Measurements from ENCODE around the gene NARS2. TPM values are rescaled to one million over a fixed set of nuclear protein-coding genes. Genes with fewer than 3 reads are reported as not detected.
"Not testable (repeated sequence)": the region's sequence is repeated elsewhere in the genome, so short reads cannot be mapped to it uniquely, and the experiment has no call there.

NARS2 gene
- total RNA-seq, 1 donor = 7.8 TPM

DNA sequence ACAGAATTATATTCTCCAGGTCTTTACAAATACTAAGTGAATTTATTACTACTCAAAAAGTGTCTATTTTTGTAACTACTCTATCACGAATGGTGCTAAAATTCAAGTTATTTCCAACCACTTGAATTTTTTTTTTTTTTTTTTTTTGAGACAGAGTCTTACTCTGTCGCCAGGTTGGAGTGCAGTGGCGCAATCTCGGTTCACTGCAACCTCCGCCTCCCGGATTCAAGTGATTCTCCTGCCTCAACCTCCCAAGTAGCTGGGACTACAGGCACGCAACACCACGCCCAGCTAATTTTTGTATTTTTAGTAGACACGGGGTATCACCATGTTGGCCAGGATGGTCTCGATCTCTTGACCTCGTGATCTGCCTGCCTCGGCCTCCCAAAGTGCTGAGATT, 11.6 kb downstream of the NARS2 start:
- H3K4me1 ChIP-seq (ENCODE audit: insufficient read depth, low read length) = peaks cover 37% of the 10 kb centered on the region

DNA sequence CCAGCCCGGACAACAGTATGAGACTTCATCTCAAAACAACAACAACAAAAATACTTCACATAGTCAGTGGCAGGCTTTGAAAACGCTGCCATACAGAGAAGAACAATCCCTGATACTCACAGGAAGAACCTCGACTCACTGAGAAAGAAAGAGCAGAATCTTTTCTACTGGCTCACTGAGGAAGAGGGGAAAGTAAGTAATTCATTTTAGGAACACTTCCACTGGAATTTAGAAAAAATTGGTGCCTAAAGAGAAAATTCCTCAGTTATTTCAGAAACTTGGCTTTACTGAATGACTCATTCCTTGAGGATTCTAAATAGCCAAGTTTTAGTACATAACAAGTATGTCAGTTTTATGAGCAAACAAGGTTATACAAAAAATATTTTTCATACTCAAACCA, 12.3 kb downstream of the NARS2 start:
- H3K27me3 ChIP-seq (ENCODE audit: insufficient read depth, low read length) = no peaks in the 10 kb centered on the region

More for the DNA sequence above, 11.6 kb downstream of the NARS2 start:
- H3K27me3 ChIP-seq (ENCODE audit: insufficient read depth, low read length); H3K9me3 ChIP-seq (ENCODE audit: low read depth, low read length); H3K4me3 ChIP-seq (ENCODE audit: low read length): not testable (repeated sequence)

DNA sequence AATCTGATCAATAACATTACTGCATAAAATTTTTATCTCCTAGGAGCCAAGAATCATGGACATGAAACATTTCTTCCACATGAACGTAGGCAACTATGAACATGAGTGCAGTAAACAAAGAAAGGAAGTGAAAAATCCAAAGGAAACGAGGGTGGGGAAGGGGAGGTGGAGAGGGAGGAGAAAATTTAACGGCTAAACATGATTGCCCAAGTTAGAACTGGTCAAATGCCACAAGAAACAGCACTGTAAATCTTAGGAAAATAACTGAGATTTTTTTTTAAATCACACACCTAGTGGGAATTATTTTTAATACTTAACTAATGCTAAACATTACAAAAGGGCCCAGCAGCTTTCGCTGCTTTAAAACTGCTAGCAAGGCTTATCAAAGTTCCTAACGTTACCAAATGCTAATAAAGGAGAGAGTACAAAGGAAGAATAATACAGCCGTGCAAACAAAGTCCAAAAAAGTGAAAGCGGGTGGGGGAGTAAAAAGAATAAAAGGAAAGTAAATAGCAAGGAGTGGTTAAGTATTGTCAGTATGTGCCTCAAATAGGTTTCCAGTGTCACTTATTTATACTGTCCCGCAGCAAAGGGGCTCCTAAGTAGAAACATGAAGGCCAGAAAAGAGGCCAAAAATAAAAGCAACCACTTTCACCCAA, 13.7 kb downstream of the NARS2 start:
- no peak overlapping the region for H3K4me3 ChIP-seq (ENCODE audit: low read length)
- peaks cover 37% of the 10 kb centered on the region for H3K4me1 ChIP-seq (ENCODE audit: insufficient read depth, low read length)
- no peaks in the 10 kb centered on the region for H3K9me3 ChIP-seq (ENCODE audit: low read depth, low read length)
- no peaks in the 10 kb centered on the region for H3K27me3 ChIP-seq (ENCODE audit: insufficient read depth, low read length)

More for the DNA sequence above, 12.3 kb downstream of the NARS2 start:
- Histone ChIP-seq H3K9me3 (ENCODE audit: low read depth, low read length) (no peaks in the 10 kb centered on the region), H3K4me1 (ENCODE audit: insufficient read depth, low read length) (peaks cover 37% of the 10 kb centered on the region), H3K4me3 (ENCODE audit: low read length) (no peak overlapping the region)

DNA sequence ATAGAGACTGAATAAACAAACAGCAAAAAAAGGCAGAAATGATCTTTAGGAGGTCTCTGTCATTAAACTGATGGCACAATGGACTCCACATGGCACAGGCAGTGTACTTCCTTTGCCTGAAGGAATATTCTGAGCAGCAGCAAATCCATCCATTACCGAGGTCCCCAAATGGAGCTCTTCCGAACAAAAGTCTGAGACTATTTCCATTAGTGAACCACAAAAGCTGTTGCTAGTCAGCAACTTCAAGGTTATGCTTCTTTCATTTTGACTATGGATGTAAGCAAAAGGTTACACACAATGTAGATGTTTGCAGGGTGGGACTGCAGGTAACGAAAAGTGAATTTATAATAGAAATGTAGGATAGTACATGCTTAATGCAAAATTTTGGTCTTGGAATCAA, 14.5 kb downstream of the NARS2 start:
- Histone ChIP-seq H3K4me1 (ENCODE audit: insufficient read depth, low read length) (peaks cover 37% of the 10 kb centered on the region), H3K27me3 (ENCODE audit: insufficient read depth, low read length) (no peaks in the 10 kb centered on the region), H3K4me3 (ENCODE audit: low read length) (no peak overlapping the region), H3K9me3 (ENCODE audit: low read depth, low read length) (no peaks in the 10 kb centered on the region)

DNA sequence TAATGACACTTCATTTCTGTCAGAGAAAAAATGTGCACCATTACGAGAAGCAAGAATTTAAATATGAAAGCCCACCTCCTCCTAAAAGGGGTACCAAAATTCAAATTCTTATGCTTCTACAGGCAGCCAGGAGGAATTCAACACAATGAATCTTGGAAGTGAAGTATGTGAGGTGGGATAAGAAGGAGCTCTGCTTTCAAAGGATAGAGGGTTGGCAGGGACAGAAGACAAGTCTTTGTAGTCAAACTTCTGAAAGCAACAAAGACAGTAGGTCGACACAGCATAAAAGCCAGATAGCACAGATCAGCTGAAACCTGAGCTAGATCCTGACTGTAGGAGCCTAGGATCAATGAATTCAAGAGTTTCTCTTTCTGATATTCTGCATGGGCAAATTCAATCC, 17.4 kb downstream of the NARS2 start:
- H3K4me1 ChIP-seq (ENCODE audit: insufficient read depth, low read length) = peaks cover 29% of the 10 kb centered on the region
- no peak overlapping the region for H3K4me3 ChIP-seq (ENCODE audit: low read length)
- H3K27me3 ChIP-seq (ENCODE audit: insufficient read depth, low read length) = no peaks in the 10 kb centered on the region
- no peaks in the 10 kb centered on the region for H3K9me3 ChIP-seq (ENCODE audit: low read depth, low read length)

DNA sequence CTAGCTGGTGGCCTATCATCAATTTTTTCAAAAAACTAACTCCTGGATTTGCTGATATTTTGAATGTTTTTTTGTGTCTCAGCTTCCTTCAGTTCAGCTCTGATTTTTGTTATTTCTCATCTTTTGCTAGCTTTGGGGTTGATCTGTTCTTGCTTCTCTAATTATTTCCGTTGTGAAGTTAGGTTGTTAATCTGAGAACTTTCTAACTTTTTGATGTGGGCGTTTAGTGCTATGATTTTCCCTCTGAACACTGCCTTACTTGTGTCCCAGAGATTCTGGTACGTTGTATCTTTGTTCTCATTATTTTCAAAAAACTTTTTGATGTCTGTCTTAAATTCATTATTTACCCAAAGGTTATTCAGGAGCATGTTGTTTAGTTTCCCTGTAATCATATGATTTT, 19.1 kb downstream of the NARS2 start:
- H3K4me1 ChIP-seq (ENCODE audit: insufficient read depth, low read length) = peaks cover 12% of the 10 kb centered on the region

DNA sequence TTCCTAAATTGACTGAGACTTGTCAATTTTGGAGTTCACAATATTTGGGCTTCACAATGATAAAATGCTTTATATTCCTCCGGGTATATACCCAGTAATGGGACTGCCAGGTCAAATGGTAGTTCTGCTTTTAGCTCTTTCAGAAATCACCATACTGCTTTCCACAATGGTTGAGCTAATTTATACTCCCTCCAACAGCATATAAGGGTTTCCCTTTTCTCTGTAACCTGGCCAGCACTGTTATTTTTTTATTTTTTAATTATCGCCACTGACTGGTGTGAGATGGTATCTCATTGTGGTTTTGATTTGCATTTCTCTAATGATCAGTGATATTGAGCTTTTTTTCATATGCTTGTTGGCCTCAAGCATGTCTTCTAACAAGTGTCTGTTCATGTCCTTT, 21.8 kb downstream of the NARS2 start:
- H3K27me3 ChIP-seq (ENCODE audit: insufficient read depth, low read length) = no peaks in the 10 kb centered on the region
- H3K9me3 ChIP-seq (ENCODE audit: low read depth, low read length) = no peaks in the 10 kb centered on the region
- H3K4me1 ChIP-seq (ENCODE audit: insufficient read depth, low read length) = no peaks in the 10 kb centered on the region
- no peak overlapping the region for H3K4me3 ChIP-seq (ENCODE audit: low read length)

More for the DNA sequence above, 19.1 kb downstream of the NARS2 start:
- Histone ChIP-seq H3K27me3 (ENCODE audit: insufficient read depth, low read length) (no peaks in the 10 kb centered on the region), H3K9me3 (ENCODE audit: low read depth, low read length) (no peaks in the 10 kb centered on the region), H3K4me3 (ENCODE audit: low read length) (no peak overlapping the region)

DNA sequence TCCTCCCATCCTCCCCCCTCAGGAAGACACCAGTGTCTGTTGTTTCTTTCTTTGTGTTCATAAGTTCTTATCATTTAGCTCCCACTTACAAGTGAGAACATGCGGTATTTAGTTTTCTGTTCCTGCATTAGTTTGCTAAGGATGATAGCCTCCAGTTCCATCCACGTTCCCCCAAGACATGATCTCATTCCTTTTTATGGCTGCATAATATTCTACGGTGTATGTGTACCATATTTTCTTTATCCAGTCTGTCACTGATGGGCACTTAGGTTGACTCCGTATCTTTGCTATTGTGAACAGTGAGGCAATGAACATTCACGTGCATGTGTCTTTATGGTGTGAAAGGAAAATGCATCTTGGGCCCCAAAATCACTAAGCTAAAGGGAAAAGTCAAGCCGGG, 22.5 kb downstream of the NARS2 start:
- H3K9me3 ChIP-seq (ENCODE audit: low read depth, low read length); H3K27me3 ChIP-seq (ENCODE audit: insufficient read depth, low read length); H3K4me1 ChIP-seq (ENCODE audit: insufficient read depth, low read length); H3K4me3 ChIP-seq (ENCODE audit: low read length): not testable (repeated sequence)

DNA sequence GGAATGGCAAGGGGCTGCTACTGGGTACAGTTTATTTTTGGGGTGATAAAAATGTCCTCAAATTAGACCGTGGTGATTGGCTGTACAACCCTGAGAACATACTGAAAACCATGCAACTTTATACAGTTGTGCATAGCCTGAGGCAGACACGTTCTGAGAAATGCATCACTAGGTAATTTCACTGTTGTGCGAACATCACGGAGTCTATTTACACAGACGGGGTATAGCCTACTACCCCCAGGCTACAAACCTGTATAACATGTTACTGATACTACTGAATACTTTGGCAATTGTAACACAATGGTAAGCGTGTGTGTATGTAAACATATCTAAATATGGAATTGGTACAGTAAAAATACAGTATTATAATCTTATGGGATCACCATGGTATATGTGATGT, 23.6 kb downstream of the NARS2 start:
- no peak overlapping the region for H3K4me3 ChIP-seq (ENCODE audit: low read length)
- no peaks in the 10 kb centered on the region for H3K4me1 ChIP-seq (ENCODE audit: insufficient read depth, low read length)
- H3K27me3 ChIP-seq (ENCODE audit: insufficient read depth, low read length) = no peaks in the 10 kb centered on the region
- no peaks in the 10 kb centered on the region for H3K9me3 ChIP-seq (ENCODE audit: low read depth, low read length)

DNA sequence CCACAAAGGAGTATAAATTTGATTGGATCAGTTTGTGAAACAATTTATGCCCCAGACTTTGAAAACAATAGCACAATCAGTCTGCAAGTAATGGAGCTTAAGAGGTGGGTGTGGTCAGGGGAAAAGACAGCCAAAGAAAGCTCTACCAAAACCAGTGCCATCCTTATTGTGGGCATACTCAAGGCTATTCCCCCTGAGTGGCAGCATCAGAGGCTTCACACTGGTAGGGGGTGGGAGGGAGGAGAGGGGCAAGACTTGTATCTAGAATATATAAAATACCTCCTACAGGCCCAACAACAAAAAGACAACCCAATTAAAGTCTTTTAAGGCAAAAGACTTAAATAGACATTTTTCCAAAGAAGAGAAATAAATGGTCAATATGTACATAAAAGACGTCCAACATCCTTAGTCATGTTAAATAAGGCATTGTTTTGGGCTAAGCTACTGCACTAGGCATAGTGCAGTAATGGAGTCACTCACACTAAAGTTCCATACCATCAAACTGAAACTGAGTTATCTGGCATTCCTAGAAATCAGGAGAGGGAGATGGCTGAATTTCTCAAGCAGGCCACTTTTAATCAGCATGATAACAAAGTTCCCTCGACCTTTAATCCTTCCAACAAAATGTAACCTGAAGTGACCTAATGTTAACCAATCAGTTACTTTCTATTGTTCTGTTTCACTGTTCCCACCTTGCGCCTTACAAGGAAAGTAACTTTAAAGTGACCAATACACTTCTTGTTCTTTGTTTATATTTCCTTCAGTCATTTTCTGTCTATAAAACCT, 24.8 kb downstream of the NARS2 start:
- no peaks in the 10 kb centered on the region for H3K4me1 ChIP-seq (ENCODE audit: insufficient read depth, low read length)
- no peaks in the 10 kb centered on the region for H3K9me3 ChIP-seq (ENCODE audit: low read depth, low read length)
- no peaks in the 10 kb centered on the region for H3K27me3 ChIP-seq (ENCODE audit: insufficient read depth, low read length)
- no peak overlapping the region for H3K4me3 ChIP-seq (ENCODE audit: low read length)

DNA sequence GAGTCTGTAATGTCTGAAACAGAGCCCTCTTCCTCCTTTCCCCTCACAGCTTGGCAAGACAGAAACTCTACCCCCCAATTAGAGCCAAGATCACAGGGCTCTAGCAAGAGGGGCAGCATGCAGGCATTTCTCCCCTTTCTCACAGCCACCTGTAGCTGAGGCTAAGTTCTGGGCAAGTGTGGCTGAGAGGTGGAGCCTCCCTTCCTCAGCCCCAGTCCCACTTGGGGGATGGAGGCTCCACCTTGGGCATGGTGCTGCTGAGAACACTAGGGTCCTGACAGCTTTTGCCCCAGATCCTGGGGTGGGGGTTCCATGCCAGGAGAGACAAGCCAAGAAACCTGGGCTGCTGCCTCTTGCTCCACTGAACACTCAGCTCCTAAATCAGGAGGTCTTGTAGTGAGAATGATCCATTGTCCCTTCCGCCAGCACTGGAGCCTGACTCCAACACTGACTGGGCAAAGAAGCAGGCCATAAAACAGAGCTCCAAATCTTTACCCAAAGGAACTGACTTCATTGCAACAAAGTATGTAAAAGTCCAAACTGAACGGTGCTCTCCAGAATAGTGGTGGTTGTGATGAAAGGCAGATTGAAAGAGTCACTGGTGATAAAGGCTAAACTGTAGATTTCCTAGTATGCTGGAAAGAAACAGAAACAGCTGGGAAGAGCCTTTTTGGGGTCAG, 25.6 kb downstream of the NARS2 start:
- H3K4me3 ChIP-seq (ENCODE audit: low read length) = no peak overlapping the region
- H3K4me1 ChIP-seq (ENCODE audit: insufficient read depth, low read length) = no peaks in the 10 kb centered on the region
- H3K27me3 ChIP-seq (ENCODE audit: insufficient read depth, low read length) = no peaks in the 10 kb centered on the region
- no peaks in the 10 kb centered on the region for H3K9me3 ChIP-seq (ENCODE audit: low read depth, low read length)

DNA sequence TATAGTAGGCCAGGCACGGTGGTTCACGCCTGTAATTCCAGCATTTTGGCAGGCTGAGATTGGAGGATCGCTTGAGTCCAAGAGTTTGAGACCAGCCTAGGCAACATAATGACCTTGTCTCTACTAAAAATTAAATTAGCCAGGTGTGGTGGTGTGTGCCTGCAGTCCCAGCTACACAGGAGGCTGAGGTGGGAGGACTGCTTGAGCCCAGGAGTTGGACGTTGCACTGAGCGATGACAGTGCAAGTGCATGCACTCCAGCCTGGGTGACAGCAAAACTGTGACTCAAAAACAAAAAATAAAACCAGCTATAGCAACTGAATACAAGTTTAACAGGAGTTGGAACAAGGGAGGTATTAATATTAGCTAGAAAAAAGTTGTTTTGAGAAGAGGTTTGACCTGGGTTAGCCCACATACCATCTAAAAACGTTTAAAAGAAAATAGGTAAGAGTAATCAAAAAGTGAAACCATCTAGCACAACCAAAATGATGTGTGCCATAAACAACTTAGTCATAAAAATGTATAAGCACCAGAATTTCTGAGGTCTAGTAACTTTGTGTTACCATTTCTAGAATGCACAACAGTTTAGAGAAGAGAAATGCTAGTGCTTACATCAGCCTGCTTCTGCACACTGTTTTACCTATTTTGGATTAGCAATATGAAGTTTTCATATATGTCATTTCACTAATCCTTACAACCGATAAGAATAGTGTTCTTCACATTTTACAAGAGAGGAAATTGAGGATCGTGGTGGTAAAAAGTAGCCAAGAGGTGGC, 26.5 kb downstream of the NARS2 start:
- Histone ChIP-seq H3K4me3 (ENCODE audit: low read length) (no peak overlapping the region), H3K9me3 (ENCODE audit: low read depth, low read length) (no peaks in the 10 kb centered on the region), H3K27me3 (ENCODE audit: insufficient read depth, low read length) (no peaks in the 10 kb centered on the region), H3K4me1 (ENCODE audit: insufficient read depth, low read length) (no peaks in the 10 kb centered on the region)

DNA sequence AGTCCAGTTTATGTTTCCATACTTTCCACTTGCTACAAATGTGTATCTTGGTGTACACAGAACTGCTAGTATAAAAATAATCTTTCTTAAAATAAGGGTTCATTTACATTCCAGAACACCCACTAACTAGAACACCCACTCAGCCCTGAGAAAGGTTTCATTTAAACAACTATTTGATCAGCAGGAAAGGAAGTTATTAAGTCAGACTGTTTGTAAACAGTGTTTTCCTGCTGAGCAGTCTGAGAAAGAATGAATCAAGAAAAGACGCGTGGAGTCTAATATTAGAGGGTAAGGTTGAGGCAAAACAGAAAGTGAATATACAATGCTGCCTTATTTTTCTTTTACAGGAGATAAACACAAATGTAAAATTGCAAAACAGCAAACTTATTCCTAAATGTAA, 32.7 kb downstream of the NARS2 start:
- no peaks in the 10 kb centered on the region for H3K9me3 ChIP-seq (ENCODE audit: low read depth, low read length)
- H3K27me3 ChIP-seq (ENCODE audit: insufficient read depth, low read length) = no peaks in the 10 kb centered on the region
- no peaks in the 10 kb centered on the region for H3K4me1 ChIP-seq (ENCODE audit: insufficient read depth, low read length)
- no peak overlapping the region for H3K4me3 ChIP-seq (ENCODE audit: low read length)

DNA sequence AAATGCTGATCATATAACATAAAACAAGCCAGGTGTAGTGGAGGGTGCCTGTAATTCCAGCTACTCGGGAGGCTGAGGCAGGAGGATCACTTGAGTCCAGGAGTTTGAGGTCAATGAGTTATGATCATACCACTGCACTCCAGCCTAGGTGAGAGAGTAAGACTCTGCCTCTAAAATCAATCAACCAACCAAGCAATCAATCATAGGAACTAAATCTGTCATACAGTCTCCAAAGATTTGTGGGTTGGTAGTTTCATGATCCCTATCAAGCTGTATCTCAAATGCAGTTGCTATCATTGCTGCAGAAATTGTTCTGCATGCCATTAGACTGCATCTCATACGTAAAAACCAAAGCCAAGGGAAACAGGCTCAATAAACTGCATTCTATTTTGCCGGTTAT, 33.1 kb downstream of the NARS2 start:
- Histone ChIP-seq H3K9me3 (ENCODE audit: low read depth, low read length) (no peaks in the 10 kb centered on the region), H3K4me1 (ENCODE audit: insufficient read depth, low read length) (no peaks in the 10 kb centered on the region), H3K27me3 (ENCODE audit: insufficient read depth, low read length) (no peaks in the 10 kb centered on the region), H3K4me3 (ENCODE audit: low read length) (no peak overlapping the region)

DNA sequence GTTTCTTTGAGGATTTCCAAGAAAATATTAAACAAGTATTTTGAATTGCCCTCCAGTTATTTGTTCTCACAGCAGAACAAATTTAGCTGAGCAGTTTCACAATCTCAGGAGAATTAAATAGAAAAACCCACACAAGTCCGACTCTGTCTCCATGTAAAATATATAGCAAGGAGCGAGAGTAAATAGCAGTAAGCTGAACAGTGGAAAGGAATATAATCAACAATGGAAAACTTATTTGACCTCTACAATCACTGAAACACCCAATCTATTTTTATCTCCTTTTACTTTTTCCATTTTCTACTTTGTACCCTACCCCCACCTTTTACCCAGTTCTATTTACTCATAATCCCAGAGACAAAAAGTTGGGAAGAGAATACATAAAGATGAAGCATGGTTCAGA, 34.4 kb downstream of the NARS2 start:
- Histone ChIP-seq H3K27me3 (ENCODE audit: insufficient read depth, low read length) (no peaks in the 10 kb centered on the region), H3K4me3 (ENCODE audit: low read length) (no peak overlapping the region), H3K9me3 (ENCODE audit: low read depth, low read length) (no peaks in the 10 kb centered on the region), H3K4me1 (ENCODE audit: insufficient read depth, low read length) (no peaks in the 10 kb centered on the region)
